ENCODE data around the gene LCE1D. TPM values are rescaled to one million over a fixed set of nuclear protein-coding genes. Genes with fewer than 3 reads are reported as not detected.

LCE1D gene
- polyA plus RNA-seq, 5 donors: not detected

GRCh38 chr1:152811671-152812070, 15.2 kb downstream of the LCE1D start, which contains the start of gene LCE1B:
TSS of gene LCE1B (plus strand) at chr1:152811971. CDS start at chr1:152812447, 476 bp downstream.
- DNase-seq: no peak

GRCh38 chr1:152817309-152817708, 20.8 kb downstream of the LCE1D start:
- no peak for DNase-seq

DNA sequence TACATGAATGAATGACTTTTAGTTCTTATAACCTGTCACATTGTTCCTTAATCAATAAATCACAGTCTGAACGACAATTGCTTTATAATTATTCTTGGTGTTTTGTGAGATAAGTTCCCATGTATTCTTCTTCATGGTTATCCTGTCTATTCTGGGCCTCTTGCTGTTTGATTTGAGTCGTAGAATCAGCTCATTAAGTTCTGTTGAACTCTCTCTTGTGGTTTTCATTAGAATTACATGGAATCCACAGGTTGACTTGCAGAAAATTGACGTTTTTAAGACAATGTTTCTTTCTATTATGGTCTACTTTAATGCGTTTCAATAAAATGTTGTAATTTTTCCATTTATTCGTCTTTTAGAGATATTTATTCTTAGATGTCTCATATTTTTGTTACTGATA, 26.8 kb downstream of the LCE1D start:
- no peak for DNase-seq

- no peak for DNase-seq
These were observed 28.4 kb downstream of the LCE1D start for GRCh38 chr1:152824964-152825363.

DNA sequence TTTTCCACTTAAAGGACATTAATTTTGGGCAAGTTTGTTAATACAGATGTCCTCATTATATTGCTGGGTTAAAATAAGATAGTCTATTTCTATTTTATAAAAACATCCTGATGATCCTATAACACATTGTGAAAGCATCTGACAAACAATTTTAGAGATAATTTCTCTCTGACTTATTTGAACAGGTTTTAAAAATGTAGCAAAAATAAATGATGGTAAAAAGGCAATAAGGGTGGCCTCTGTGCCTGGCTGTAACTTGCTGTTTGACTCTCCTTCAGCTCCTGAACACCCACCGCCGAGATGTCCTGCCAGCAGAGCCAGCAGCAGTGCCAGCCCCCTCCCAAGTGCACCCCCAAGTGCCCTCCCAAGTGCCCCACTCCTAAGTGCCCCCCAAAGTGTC, 30.7 kb downstream of the LCE1D start, which contains the start of gene LCE1A:
LCE1A (plus strand) TSS at position 301 of the 400 bp plus-strand sequence; CDS start at position 301, 0 bp downstream.
- DNase-seq: no peak

GRCh38 chr1:152836870-152837269, 40.3 kb downstream of the LCE1D start:
- DNase-seq: no peak

- no peak for DNase-seq
These were observed 46.0 kb downstream of the LCE1D start, which contains the start of gene LCE6A for GRCh38 chr1:152842556-152842955. TSS of gene LCE6A (plus strand) at chr1:152842856. CDS start at chr1:152843521, 665 bp downstream.

Other genes with a start within 250 kb of the LCE1D start
- not detected for gene LCE3E, start 229.9 kb upstream of the LCE1D start, polyA plus RNA-seq (ENCODE audit: insufficient read depth in 1 of 5, insufficient read length in 5 of 5, low replicate concordance in 1 of 5)
- not detected for gene LCE3D, start 216.2 kb upstream of the LCE1D start, polyA plus RNA-seq (ENCODE audit: insufficient read depth in 1 of 5, insufficient read length in 5 of 5, low replicate concordance in 1 of 5)
- not detected for gene LCE3C, start 196.5 kb upstream of the LCE1D start, polyA plus RNA-seq (ENCODE audit: insufficient read depth in 1 of 5, insufficient read length in 5 of 5, low replicate concordance in 1 of 5)
- gene LCE3B, start 182.9 kb upstream of the LCE1D start, polyA plus RNA-seq (ENCODE audit: insufficient read depth in 1 of 5, insufficient read length in 5 of 5, low replicate concordance in 1 of 5): not detected
- gene LCE3A, start 173.6 kb upstream of the LCE1D start, polyA plus RNA-seq (ENCODE audit: insufficient read depth in 1 of 5, insufficient read length in 5 of 5, low replicate concordance in 1 of 5): not detected
- not detected for gene LCE2D, start 133.3 kb upstream of the LCE1D start, polyA plus RNA-seq (ENCODE audit: insufficient read depth in 1 of 5, insufficient read length in 5 of 5, low replicate concordance in 1 of 5)
- not detected for gene LCE2C, start 121.4 kb upstream of the LCE1D start, polyA plus RNA-seq (ENCODE audit: insufficient read depth in 1 of 5, insufficient read length in 5 of 5, low replicate concordance in 1 of 5)
- not detected for gene LCE2B, start 110.6 kb upstream of the LCE1D start, polyA plus RNA-seq (ENCODE audit: insufficient read depth in 1 of 5, insufficient read length in 5 of 5, low replicate concordance in 1 of 5)
- gene LCE2A, start 98.4 kb upstream of the LCE1D start, polyA plus RNA-seq (ENCODE audit: insufficient read depth in 1 of 5, insufficient read length in 5 of 5, low replicate concordance in 1 of 5): not detected
- not detected for gene LCE4A, start 88.6 kb upstream of the LCE1D start, polyA plus RNA-seq (ENCODE audit: insufficient read depth in 1 of 5, insufficient read length in 5 of 5, low replicate concordance in 1 of 5)
- not detected for gene KPRP, start 38.7 kb upstream of the LCE1D start, polyA plus RNA-seq (ENCODE audit: insufficient read depth in 1 of 5, insufficient read length in 5 of 5, low replicate concordance in 1 of 5)
- gene LCE1F, start 21.6 kb upstream of the LCE1D start, polyA plus RNA-seq (ENCODE audit: insufficient read depth in 1 of 5, insufficient read length in 5 of 5, low replicate concordance in 1 of 5): not detected
- gene LCE1E, start 10.5 kb upstream of the LCE1D start, polyA plus RNA-seq (ENCODE audit: insufficient read depth in 1 of 5, insufficient read length in 5 of 5, low replicate concordance in 1 of 5): not detected
- not detected for gene LCE1C, start 9.9 kb downstream of the LCE1D start, polyA plus RNA-seq (ENCODE audit: insufficient read depth in 1 of 5, insufficient read length in 5 of 5, low replicate concordance in 1 of 5)
- gene LCE1B, start 15.2 kb downstream of the LCE1D start, polyA plus RNA-seq (ENCODE audit: insufficient read depth in 1 of 5, insufficient read length in 5 of 5, low replicate concordance in 1 of 5): not detected
- gene LCE1A, start 30.8 kb downstream of the LCE1D start, polyA plus RNA-seq (ENCODE audit: insufficient read depth in 1 of 5, insufficient read length in 5 of 5, low replicate concordance in 1 of 5): not detected
- not detected for gene LCE6A, start 46.1 kb downstream of the LCE1D start, polyA plus RNA-seq (ENCODE audit: insufficient read depth in 1 of 5, insufficient read length in 5 of 5, low replicate concordance in 1 of 5)
- not detected for gene LCE7A, start 63.3 kb downstream of the LCE1D start, polyA plus RNA-seq (ENCODE audit: insufficient read depth in 1 of 5, insufficient read length in 5 of 5, low replicate concordance in 1 of 5)
- not detected for gene SMCP, start 81.6 kb downstream of the LCE1D start, polyA plus RNA-seq (ENCODE audit: insufficient read depth in 1 of 5, insufficient read length in 5 of 5, low replicate concordance in 1 of 5)
- gene IVL, start 111.8 kb downstream of the LCE1D start, polyA plus RNA-seq (ENCODE audit: insufficient read depth in 1 of 5, insufficient read length in 5 of 5, low replicate concordance in 1 of 5): not detected
- not detected for gene SPRR5, start 150.5 kb downstream of the LCE1D start, polyA plus RNA-seq (ENCODE audit: insufficient read depth in 1 of 5, insufficient read length in 5 of 5, low replicate concordance in 1 of 5)
- not detected for gene SPRR4, start 173.9 kb downstream of the LCE1D start, polyA plus RNA-seq (ENCODE audit: insufficient read depth in 1 of 5, insufficient read length in 5 of 5, low replicate concordance in 1 of 5)
- not detected for gene SPRR1A, start 187.4 kb downstream of the LCE1D start, polyA plus RNA-seq (ENCODE audit: insufficient read depth in 1 of 5, insufficient read length in 5 of 5, low replicate concordance in 1 of 5)
- gene SPRR3, start 205.0 kb downstream of the LCE1D start, polyA plus RNA-seq (ENCODE audit: insufficient read depth in 1 of 5, insufficient read length in 5 of 5, low replicate concordance in 1 of 5): under 1 TPM in 3 of 5 donors, not detected in 2; 0.21 to 0.42 (median 0.27) TPM
- not detected for gene SPRR1B, start 234.5 kb downstream of the LCE1D start, polyA plus RNA-seq (ENCODE audit: insufficient read depth in 1 of 5, insufficient read length in 5 of 5, low replicate concordance in 1 of 5)
- gene SPRR2D, start 244.4 kb downstream of the LCE1D start, polyA plus RNA-seq (ENCODE audit: insufficient read depth in 1 of 5, insufficient read length in 5 of 5, low replicate concordance in 1 of 5): not detected